GM18907 (cell line): Measurements from ENCODE around the gene DYNLT4.
A peak's percentile ranks its signal among the peaks of the same experiment; 100 is the strongest.
"Not testable (repeated sequence)": the region's sequence is repeated elsewhere in the genome, so short reads cannot be mapped to it uniquely, and the experiment has no call there.

Experiments
- ATAC-seq: cut with Tn5 transposase; IDR thresholded peaks from one replicate; pipeline ENCODE4 v1.9.1; 2021; ENCODE audit warnings: mild to moderate bottlenecking, moderate library complexity; ENCODE audit not compliant: unreplicated experiment

Gene DYNLT4

DNA sequence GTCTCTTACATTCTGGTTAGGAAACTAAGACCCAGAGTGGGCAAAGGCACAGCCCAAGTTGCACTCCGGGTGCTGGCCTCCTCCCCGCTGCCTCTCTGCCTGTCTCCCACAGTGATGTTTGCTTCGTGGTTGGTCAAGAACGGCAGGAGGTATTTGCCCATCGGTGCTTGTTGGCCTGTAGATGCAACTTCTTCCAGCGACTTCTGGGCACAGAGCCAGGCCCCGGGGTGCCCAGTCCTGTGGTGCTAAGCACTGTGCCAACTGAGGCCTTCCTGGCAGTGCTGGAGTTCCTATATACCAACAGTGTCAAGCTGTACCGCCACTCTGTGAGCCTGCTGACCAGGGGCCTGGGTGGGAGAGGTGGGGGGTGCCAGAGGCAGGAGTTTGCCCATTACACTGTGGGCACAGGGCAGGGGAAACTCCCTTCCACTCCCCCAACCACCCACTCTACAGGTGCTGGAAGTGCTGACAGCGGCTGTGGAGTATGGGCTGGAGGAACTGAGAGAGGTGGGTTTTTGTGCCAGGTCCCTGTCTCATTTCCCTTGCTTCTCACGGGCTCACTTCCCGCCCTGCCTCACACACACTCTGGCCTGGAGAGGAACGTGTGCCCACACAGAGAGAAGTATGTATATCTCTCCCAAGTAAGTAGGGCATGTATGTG, 3.1 kb upstream of the DYNLT4 start:
- ATAC-seq = no peak

DNA sequence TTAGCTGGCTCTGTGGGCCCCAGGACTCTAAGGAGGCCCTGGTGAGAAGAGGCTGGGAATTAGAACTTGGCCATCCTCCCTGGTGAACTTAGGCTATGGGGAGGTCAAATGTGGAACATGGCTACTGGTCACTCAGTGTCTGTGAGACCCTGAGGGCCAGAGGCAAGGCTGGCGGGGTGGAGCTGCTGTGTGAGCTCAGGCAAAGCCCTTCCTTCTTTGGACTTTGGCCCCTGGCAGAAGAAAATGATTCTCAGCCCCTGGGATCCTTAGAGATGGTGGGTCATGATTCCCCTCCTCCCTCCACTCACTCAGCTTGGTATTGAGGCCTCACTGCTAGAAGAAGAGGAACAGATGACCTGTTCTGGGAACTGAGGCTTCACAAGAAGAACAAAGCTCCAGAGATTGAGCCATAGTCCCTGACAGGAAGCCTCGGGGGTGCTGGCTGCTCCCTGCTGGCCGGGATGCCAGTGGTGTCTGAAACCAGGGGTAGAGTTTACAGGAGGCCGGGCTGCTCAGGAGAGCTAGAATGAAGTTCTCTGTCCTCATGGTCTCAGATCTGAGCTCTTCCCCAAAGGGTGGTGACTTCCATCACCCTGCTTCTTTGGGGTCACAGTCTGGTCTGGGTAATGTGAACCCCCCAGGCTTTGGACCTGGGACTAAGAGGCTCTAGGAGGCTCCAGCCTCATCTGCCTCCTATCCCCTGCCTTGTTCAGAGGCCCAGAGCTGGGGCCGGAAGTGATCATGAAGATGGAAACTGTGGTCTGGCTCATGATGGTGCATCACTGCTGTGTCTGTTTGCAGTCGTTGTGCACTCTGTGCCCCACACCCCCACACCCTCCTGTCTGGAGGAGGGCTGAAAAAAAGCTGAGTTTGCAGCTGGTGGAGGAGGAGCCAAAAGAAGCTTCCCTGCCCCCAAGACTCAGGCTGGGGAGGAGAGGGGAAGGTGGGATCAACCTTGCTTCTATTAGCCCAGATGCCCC, 2.1 kb upstream of the DYNLT4 start:
- ATAC-seq = peak; percentile 35

DNA sequence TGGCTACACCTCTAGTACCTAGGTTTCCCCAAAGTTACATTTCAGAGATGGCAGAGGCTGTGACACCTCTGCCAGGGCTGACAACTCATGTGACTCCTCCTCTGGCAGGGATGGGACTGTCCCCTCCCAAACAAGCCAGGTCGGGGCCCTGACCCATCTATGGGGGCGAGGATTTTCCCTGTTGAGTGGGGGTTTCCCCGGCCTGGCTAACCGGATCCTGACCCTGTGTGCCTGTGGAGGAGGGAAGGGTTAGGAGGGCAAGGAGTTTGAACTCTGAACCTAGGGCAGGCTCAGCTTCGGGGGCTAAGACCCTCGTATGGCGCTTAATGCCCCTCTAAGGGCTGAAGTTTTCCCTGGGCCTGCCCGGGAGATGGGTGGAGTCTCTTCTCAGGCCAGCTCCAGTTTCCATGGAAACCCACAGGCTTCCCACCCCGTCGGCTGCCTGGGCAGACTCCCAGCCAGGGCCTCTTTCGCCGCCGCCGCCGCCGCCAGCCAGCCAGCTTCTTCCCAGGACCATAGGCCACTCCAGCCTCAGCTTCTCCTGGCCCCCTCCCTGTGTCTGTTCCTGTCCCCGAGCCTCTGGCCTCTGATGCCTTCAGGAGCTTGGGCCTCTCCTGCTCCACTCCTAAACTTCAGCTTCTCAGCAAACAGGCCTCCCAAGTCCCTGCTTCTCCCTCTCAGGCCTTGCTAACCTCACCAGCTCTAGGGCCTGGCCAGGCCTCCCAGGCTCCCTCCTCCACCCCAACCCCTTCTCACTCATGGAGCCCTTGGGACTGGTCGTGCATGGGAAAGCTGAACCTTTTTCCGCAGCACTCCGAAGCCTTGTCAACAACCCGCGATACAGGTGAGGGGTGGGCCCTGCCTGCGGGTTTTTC, 1.1 kb upstream of the DYNLT4 start, which contains the start of gene BTBD19:
BTBD19 (plus strand) TSS at position 461 of the 875 bp plus-strand sequence; CDS start at position 759, 298 bp downstream.
- ATAC-seq = peak; percentile 33

DNA sequence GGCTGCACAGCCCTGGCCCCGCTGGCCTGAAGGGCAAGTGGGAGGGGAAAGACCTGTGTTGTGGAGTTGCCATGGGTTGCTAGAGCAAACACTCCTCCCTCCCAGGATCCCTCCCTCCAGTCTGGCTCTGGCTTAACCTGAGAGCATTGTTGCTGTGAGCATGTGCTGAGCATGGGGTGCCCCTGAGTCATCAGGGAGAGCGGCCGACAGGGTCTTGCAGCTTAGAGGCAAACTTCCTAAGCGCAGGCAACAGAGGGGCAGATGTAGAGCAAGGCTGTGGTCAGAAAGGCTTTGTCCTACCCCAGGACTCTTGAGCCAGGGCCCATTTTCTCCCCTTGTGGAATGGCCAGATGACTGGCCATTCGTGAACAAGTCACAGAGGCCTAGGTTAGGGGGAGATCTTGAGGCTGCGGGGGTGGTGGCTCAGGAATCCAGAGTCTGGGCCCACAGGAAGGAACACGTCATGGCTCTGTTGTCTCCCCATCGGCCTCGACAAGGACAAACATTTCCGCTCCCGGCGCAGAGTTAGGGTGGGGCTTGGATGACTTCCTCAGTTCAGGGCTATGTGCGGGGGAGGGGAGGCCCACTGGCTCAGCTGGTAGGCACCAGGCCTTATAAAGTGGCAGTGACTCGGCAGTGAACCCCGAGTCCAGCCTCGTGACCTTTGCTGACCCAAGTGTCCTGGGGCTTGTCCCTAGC, 362 bp upstream of the DYNLT4 start:
- ATAC-seq = peak; percentile 40

GRCh38 chr1:44806025-44806703, 987 bp downstream of the DYNLT4 start:
- ATAC-seq = no peak

GRCh38 chr1:44805311-44806024, 1.7 kb downstream of the DYNLT4 start:
- no peak for ATAC-seq

DNA sequence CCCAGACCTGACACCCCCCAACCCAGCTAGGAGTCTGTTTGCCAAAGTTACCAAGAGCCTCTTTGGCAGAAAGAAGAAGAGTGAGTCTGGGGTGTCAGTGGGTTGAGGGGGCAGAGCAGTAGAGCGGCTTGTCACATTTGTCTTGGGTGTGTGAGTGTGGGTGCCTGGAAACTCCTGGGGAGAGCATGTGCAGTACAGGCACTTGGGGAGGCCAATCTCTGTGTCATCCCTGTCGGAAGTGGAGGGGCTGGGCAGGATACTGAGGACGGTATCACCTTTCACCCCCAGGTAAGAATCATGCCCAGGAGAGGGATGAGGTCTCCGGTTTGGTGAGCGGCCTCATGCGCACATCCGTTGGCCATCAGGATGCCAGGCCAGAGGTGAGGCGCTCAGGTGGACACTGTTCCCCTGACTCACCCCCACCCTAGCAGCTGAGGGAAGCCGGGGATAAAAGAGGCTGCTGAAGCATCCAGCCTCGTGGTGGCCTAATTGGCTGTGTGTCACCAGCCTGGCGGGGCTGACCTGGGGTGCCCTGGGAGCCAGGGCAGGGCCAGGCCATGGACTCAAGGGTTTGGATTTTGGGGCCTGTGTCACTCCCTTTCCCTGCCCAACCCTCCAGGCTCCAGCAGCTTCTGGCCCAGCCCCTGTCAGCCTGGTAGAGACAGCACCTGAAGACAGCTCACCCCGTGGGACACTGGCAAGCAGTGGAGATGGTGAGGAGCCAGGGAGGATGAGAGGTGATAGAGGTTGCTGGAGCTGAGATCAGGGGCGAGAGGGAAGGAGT, 3.6 kb downstream of the DYNLT4 start:
- ATAC-seq = no peak

GRCh38 chr1:44803062-44803311, 4.2 kb downstream of the DYNLT4 start:
- no peak for ATAC-seq

DNA sequence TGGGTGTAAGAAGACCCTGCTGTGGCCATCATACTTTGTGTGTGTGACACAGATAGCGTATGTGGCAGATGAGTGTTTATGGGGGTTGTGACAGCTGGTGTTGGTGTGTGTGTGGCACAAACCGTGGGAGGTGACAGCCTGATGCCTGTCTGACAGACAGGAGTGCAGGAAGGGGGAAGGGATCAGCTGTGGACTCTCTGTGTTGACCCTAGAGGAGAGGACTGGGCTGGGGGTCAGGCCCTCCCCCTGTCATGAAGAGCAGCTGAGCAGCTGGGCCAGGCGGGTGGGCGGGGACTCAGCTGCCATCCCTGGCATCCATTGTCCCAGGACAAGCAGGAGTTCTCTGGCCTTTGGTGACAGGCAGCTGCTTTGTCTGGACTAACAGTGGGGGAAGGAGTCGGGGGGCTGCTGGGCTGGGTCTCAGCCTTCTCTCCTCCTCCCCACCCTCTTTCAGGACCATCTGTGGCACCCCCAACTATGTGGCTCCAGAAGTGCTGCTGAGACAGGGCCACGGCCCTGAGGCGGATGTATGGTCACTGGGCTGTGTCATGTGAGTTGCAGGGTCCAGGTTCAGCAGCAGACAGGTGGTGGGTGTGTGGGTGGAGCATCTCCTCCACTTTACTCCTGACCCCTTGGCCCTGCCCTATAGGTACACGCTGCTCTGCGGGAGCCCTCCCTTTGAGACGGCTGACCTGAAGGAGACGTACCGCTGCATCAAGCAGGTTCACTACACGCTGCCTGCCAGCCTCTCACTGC, 4.7 kb downstream of the DYNLT4 start:
- no peak for ATAC-seq

- no peak for ATAC-seq
Measured at GRCh38 chr1:44801491-44802305, 5.5 kb downstream of the DYNLT4 start.

GRCh38 chr1:44799770-44800584, 7.2 kb downstream of the DYNLT4 start, which contains the start of gene PLK3:
TSS of gene PLK3 (plus strand) at chr1:44800377. CDS start at chr1:44800464, 87 bp downstream.
- peak; percentile 82 for ATAC-seq

GRCh38 chr1:44798481-44799365, 8.4 kb downstream of the DYNLT4 start:
- no peak for ATAC-seq

DNA sequence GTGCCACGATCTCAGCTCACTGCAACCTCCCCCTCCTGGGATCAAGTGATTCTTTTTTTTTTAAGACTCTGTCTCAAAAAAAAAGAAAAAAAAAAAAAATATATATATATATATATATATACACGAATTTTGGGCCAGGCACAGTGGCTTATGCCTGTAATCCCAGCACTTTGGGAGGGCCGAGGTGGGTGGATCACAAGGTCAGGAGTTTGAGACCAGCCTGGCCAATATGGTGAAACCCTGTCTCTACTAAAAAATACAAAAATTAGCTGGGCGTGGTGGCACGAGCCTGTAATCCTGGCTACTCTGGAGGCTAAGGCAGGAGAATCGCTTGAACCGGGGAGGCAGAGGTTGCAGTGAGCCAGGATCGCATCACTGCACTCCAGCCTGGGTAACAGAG, 9.3 kb downstream of the DYNLT4 start:
- not testable (repeated sequence) for ATAC-seq

DNA sequence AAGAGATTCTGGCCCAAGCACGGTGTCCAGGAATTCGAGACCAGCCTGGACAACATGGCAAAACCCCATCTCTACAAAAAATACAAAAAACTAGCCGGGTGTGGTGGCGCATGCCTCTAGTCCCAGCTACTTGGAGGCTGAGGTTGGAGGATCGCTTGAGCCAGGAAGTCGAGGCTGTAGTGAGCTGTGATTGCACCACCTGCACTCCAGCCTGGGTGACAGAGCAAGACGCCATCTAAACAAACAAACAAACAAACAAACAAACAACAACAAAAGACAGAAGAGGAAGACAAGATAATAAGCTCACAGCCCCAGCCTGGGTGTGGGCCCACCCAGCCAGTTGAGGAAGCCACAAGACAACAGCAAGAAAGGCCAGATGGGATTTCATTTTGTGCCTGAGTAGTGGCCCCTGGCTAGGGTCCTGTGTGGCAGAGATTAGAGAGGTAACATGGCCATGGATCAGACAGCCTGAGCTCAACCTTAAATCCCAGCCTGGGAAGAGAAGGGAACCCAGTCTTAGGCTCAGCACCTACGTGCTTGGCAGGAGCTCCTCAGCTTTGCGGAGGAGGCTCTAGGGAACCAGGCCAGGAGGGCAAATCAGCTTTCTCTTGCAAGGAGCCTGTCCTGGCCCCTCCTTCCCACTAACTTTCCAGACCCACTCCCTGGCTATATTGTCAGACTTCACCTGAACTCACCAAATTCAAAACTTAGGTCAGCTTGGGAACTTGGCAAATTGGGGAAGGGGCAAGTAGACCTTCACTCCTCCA, 14.2 kb downstream of the DYNLT4 start:
- ATAC-seq = no peak
